Peyer's patch (tissue), 4 donors: ENCODE measurements around the gene RABL6.
A peak's percentile ranks its signal among the peaks of the same experiment; 100 is the strongest.

ENCODE experiments used
- CTCF ChIP-seq, 6 experiments: fragments of 450-650 bp in 4 of 6; fragments of 200-600 bp in 2 of 6; sonication (generic) in 1 of 6; IDR thresholded peaks; one replicate each; pipeline ENCODE4 v1.5.1; 2017 to 2019; ENCODE audit warnings: antibody characterized with exemption in 6 of 6, mild to moderate bottlenecking in 3 of 6, moderate library complexity in 1 of 6
- POLR2A ChIP-seq, 2 donors: fragments of 450-650 bp; IDR thresholded peaks; one replicate each; pipeline ENCODE4 v1.5.1; 2017; ENCODE audit warnings: antibody characterized with exemption in 2 of 2, mild to moderate bottlenecking in 2 of 2, moderate library complexity in 2 of 2

GRCh38 chr9:136842380-136842948 is 34.7 kb downstream of the RABL6 start, which contains the start of gene AJM1:
- TF ChIP-seq POLR2A (IDR thresholded peaks at IDR 0.05): peak in 1 of 2 donors; percentile 21
- TF ChIP-seq CTCF (IDR thresholded peaks at IDR 0.05): peak; percentile 65 to 92 (median 86)
